Cardiac muscle cell (in vitro differentiated cells and primary cell): ENCODE data around the gene TMEM186. TPM values are rescaled to one million over a fixed set of nuclear protein-coding genes. Genes with fewer than 3 reads are reported as not detected.
"Not testable (repeated sequence)": the region's sequence is repeated elsewhere in the genome, so short reads cannot be mapped to it uniquely, and the experiment has no call there.

Experiments
- DNase-seq, 2 donors: peaks; one replicate each; pipeline versions ENCODE4 v3.0.0 to v3.0.0-alpha.2; 2010 to 2017; ENCODE audit warnings: low read depth in 1 of 2, low spot score in 1 of 2
- H3K27ac ChIP-seq: fragments of 200-600 bp; sonication (generic); 2 replicates; pipeline ENCODE4 v1.5.1; 2016
- H3K27me3 ChIP-seq: fragments of 200-600 bp; sonication (generic); 2 replicates; pipeline ENCODE4 v1.6.0; 2016; ENCODE audit warnings: control low read depth
- H3K36me3 ChIP-seq: fragments of 200-600 bp; sonication (generic); 2 replicates; pipeline ENCODE4 v1.5.1; 2016; ENCODE audit warnings: control low read depth
- H3K4me1 ChIP-seq: fragments of 200-600 bp; sonication (generic); 2 replicates; pipeline ENCODE4 v1.8.1; 2017; ENCODE audit warnings: low read depth, mild to moderate bottlenecking, mixed run types
- H3K4me3 ChIP-seq: fragments of 200-600 bp; sonication (generic); 2 replicates; pipeline ENCODE4 v1.5.1; 2016; ENCODE audit warnings: mild to moderate bottlenecking
- H3K9me3 ChIP-seq: fragments of 200-600 bp; sonication (generic); 2 replicates; pipeline ENCODE4 v1.5.1; 2017; ENCODE audit warnings: low read depth, mild to moderate bottlenecking, control low read depth
- CTCF ChIP-seq: IDR thresholded peaks from 2 replicates; pipeline ENCODE4 v1.5.1; 2012; ENCODE audit warnings: low read depth, mild to moderate bottlenecking, low read length
- polyA plus RNA-seq: library from polyadenylated mRNA; unstranded; fragments of >200 nt; fragmentation: Nextera tagmentation; extraction: Ambion mirVana; gene quantifications from 2 replicates; pipeline ENCODE4 v1.2.1, GENCODE V29; 2016
- total RNA-seq: library from RNA; depleted of rRNA; stranded (reverse); fragments of >200 nt; gene quantifications from 2 replicates; pipeline ENCODE4 v1.2.3, GENCODE V29; 2016

The TMEM186 gene
- total and polyA plus RNA-seq, 2 experiments from 2014 or later, result 8.1 to 23.9 TPM

GRCh38 chr16:8804313-8804712 is 6.9 kb upstream of the TMEM186 start:
- peaks cover 59% of the 10 kb centered on the region for H3K36me3 ChIP-seq
- no peak overlapping the region for H3K4me3 ChIP-seq
- no peaks in the 10 kb centered on the region for H3K9me3 ChIP-seq
- no peak for TF ChIP-seq CTCF
- H3K4me1 ChIP-seq, result no peaks in the 10 kb centered on the region
- no peaks in the 10 kb centered on the region for H3K27me3 ChIP-seq
- no peak for DNase-seq
- H3K27ac ChIP-seq, result no peak overlapping the region

GRCh38 chr16:8803733-8804132 is 6.3 kb upstream of the TMEM186 start:
- H3K27ac ChIP-seq, DNase-seq, H3K4me3 ChIP-seq, H3K27me3 ChIP-seq, H3K4me1 ChIP-seq, H3K9me3 ChIP-seq: not testable (repeated sequence)
- H3K36me3 ChIP-seq, result peaks cover 55% of the 10 kb centered on the region

- DNase-seq, result no peak
- Histone ChIP-seq H3K4me1 (peaks cover 7% of the 10 kb centered on the region), H3K27me3 (no peaks in the 10 kb centered on the region), H3K9me3 (no peaks in the 10 kb centered on the region), H3K36me3 (peaks cover 37% of the 10 kb centered on the region), H3K27ac (no peak overlapping the region), H3K4me3 (no peak overlapping the region)
- no peak for TF ChIP-seq CTCF
Observed at GRCh38 chr16:8801701-8802100, 4.3 kb upstream of the TMEM186 start.

GRCh38 chr16:8798535-8799157 is 1.2 kb upstream of the TMEM186 start:
- peak overlapping the region; percentile 63 for H3K4me3 ChIP-seq
- H3K36me3 ChIP-seq, result peaks cover 14% of the 10 kb centered on the region
- H3K9me3 ChIP-seq, result no peaks in the 10 kb centered on the region
- H3K4me1 ChIP-seq, result peaks cover 7% of the 10 kb centered on the region
- H3K27me3 ChIP-seq, result no peaks in the 10 kb centered on the region
- H3K27ac ChIP-seq, result peak overlapping the region; percentile 52
- peak in 1 of 2 donors; percentile 3 for DNase-seq
- TF ChIP-seq CTCF, result no peak

GRCh38 chr16:8798174-8798527 is 712 bp upstream of the TMEM186 start:
- no peaks in the 10 kb centered on the region for H3K9me3 ChIP-seq
- no peak for TF ChIP-seq CTCF
- no peaks in the 10 kb centered on the region for H3K27me3 ChIP-seq
- peak overlapping the region; percentile 63 for H3K4me3 ChIP-seq
- no peak for DNase-seq
- H3K4me1 ChIP-seq, result peaks cover 7% of the 10 kb centered on the region
- peak overlapping the region; percentile 52 for H3K27ac ChIP-seq
- H3K36me3 ChIP-seq, result peaks cover 11% of the 10 kb centered on the region

GRCh38 chr16:8796469-8797363 is 723 bp downstream of the TMEM186 start:
- peaks cover 7% of the 10 kb centered on the region for H3K4me1 ChIP-seq
- no peak for DNase-seq
- peak overlapping the region; percentile 63 for H3K4me3 ChIP-seq
- no peak for TF ChIP-seq CTCF
- H3K9me3 ChIP-seq, result no peaks in the 10 kb centered on the region
- peak overlapping the region; percentile 33 for H3K27ac ChIP-seq
- peaks cover under 1% of the 10 kb centered on the region for H3K36me3 ChIP-seq
- H3K27me3 ChIP-seq, result no peaks in the 10 kb centered on the region
